Left lung (tissue), 10 donors: ENCODE results near the gene OR51F2. TPM values are rescaled to one million over a fixed set of nuclear protein-coding genes. Genes with fewer than 3 reads are reported as not detected.

Experiments
- ATAC-seq: fragments of 200-7000 bp; cut with Tn5 transposase; one replicate; pipeline ENCODE4 v1.9.1; 2020; ENCODE audit warnings: moderate library complexity
- DNase-seq, 4 donors: peaks; one replicate each; pipeline ENCODE4 v3.0.0-alpha.2; 2013 to 2020
- H3K27ac ChIP-seq, 2 donors: fragments of 200-600 bp; sonication (generic) in 1 of 2; one replicate each; pipeline versions ENCODE4 v1.5.0 to v1.8.0; 2020 to 2021
- H3K27me3 ChIP-seq, 2 donors: fragments of 200-600 bp; sonication (generic) in 1 of 2; one replicate each; pipeline versions ENCODE4 v1.5.0 to v1.8.0; 2020 to 2021
- H3K36me3 ChIP-seq, 2 donors: fragments of 200-600 bp; sonication (generic) in 1 of 2; one replicate each; pipeline versions ENCODE4 v1.5.0 to v1.8.0; 2020 to 2021
- H3K4me1 ChIP-seq, 2 donors: fragments of 200-600 bp; one replicate each; pipeline ENCODE4 v1.8.0; 2021
- H3K4me3 ChIP-seq, 2 donors: fragments of 200-600 bp; sonication (generic) in 1 of 2; one replicate each; pipeline versions ENCODE4 v1.5.0 to v1.8.0; 2020 to 2021; ENCODE audit warnings: mild to moderate bottlenecking in 1 of 2
- H3K9me3 ChIP-seq, 2 donors: fragments of 200-600 bp; sonication (generic) in 1 of 2; one replicate each; pipeline versions ENCODE4 v1.5.0 to v1.8.0; 2020 to 2021
- CTCF ChIP-seq, 2 donors: fragments of 200-600 bp; sonication (generic) in 1 of 2; IDR thresholded peaks; one replicate each; pipeline versions ENCODE4 v1.5.0 to v1.8.0; 2021; ENCODE audit warnings: antibody characterized with exemption in 2 of 2
- intact Hi-C, 2 donors: fragments of 100-400 bp; cut with DNase I; formaldehyde crosslinking; loops; one replicate each; pipeline versions ENCODE4 v1.11.2 to v1.14.2; 2022
- polyA plus RNA-seq, 6 donors: library from polyadenylated mRNA; unstranded; fragments of 120-200 nt; gene quantifications; one replicate each; pipeline ENCODE4 v1.2.1, GENCODE V29; 2013; ENCODE audit not compliant: insufficient read length in 6 of 6
- total RNA-seq, 2 donors: library from RNA; stranded (reverse); fragmentation: NEBNext Ultra II Directional; extraction: Animal tissue kit (Norgen Biotek cat#: 25700); gene quantifications; one replicate each; pipeline ENCODE4 v1.2.1, GENCODE V29; 2021
- donor health status: DM: no; HTN: yes; CAD: no.
- donor health status: DM: no; HTN: no; CAD: no.

OR51F2 gene
- total and polyA plus RNA-seq, 8 donors: not detected

- Histone ChIP-seq H3K27me3 (no peaks in the 10 kb centered on the region), H3K27ac (no peak overlapping the region), H3K4me1 (no peaks in the 10 kb centered on the region), H3K9me3 (no peaks in the 10 kb centered on the region), H3K36me3 (no peaks in the 10 kb centered on the region), H3K4me3 (no peak overlapping the region)
- TF ChIP-seq CTCF (IDR thresholded peaks at IDR 0.05): no peak
- DNase-seq (no peak), ATAC-seq (no peak)
- intact Hi-C loops: no loop called here
These were observed 41.5 kb downstream of the OR51F2 start for GRCh38 chr11:4862447-4863236.

GRCh38 chr11:4863876-4864275 is 42.8 kb downstream of the OR51F2 start:
- TF ChIP-seq CTCF (IDR thresholded peaks at IDR 0.05): no peak
- intact Hi-C loops: no loop called here
- Histone ChIP-seq H3K27ac (no peak overlapping the region), H3K4me3 (no peak overlapping the region), H3K27me3 (no peaks in the 10 kb centered on the region), H3K4me1 (no peaks in the 10 kb centered on the region), H3K36me3 (no peaks in the 10 kb centered on the region), H3K9me3 (no peaks in the 10 kb centered on the region)
- no peak for DNase-seq
- ATAC-seq: no peak

- Histone ChIP-seq H3K4me3 (no peak overlapping the region), H3K4me1 (no peaks in the 10 kb centered on the region), H3K36me3 (no peaks in the 10 kb centered on the region), H3K27ac (no peak overlapping the region), H3K27me3 (no peaks in the 10 kb centered on the region), H3K9me3 (no peaks in the 10 kb centered on the region)
- intact Hi-C loops: no loop called here
- TF ChIP-seq CTCF (IDR thresholded peaks at IDR 0.05): no peak
- DNase-seq (no peak), ATAC-seq (no peak)
These were observed 44.7 kb downstream of the OR51F2 start for GRCh38 chr11:4865855-4866254.

Other genes with a start within 250 kb of the OR51F2 start
- gene OR52I2, start 239.6 kb upstream of the OR51F2 start, total RNA-seq: not detected
- gene OR52I2, start 239.6 kb upstream of the OR51F2 start, polyA plus RNA-seq: under 1 TPM in 4 of 6 donors, not detected in 2; 0.03 to 0.07 (median 0.03) TPM
- gene OR52I1, start 227.3 kb upstream of the OR51F2 start, total RNA-seq: not detected
- gene OR52I1, start 227.3 kb upstream of the OR51F2 start, polyA plus RNA-seq: under 1 TPM in 5 of 6 donors, not detected in 1; 0.08 to 0.14 (median 0.11) TPM
- gene TRIM68, start 213.1 kb upstream of the OR51F2 start, total RNA-seq: 10 to 100 TPM; 12.5 to 14.1 TPM
- gene TRIM68, start 213.1 kb upstream of the OR51F2 start, polyA plus RNA-seq: 10 to 100 TPM; 17.9 to 23.6 (median 19.0) TPM
- gene OR51D1, start 183.8 kb upstream of the OR51F2 start, total RNA-seq: not detected
- gene OR51D1, start 183.8 kb upstream of the OR51F2 start, polyA plus RNA-seq: not detected
- gene OR51E1, start 177.3 kb upstream of the OR51F2 start, total RNA-seq: not detected
- under 1 TPM; 0.06 to 0.50 (median 0.33) TPM for gene OR51E1, start 177.3 kb upstream of the OR51F2 start, polyA plus RNA-seq
- not detected for gene OR51E2, start 123.5 kb upstream of the OR51F2 start, total RNA-seq
- under 1 TPM in 5 of 6 donors, not detected in 1; 0.08 to 0.18 (median 0.15) TPM for gene OR51E2, start 123.5 kb upstream of the OR51F2 start, polyA plus RNA-seq
- not detected for gene MMP26, start 116.5 kb upstream of the OR51F2 start, total RNA-seq
- gene MMP26, start 116.5 kb upstream of the OR51F2 start, polyA plus RNA-seq: not detected
- gene OR51F1, start 51.4 kb upstream of the OR51F2 start, total RNA-seq: not detected
- gene OR51F1, start 51.4 kb upstream of the OR51F2 start, polyA plus RNA-seq: not detected
- gene OR52R1, start 16.9 kb upstream of the OR51F2 start, total RNA-seq: not detected
- gene OR52R1, start 16.9 kb upstream of the OR51F2 start, polyA plus RNA-seq: not detected
- gene OR51S1, start 27.9 kb downstream of the OR51F2 start, total RNA-seq: not detected
- not detected for gene OR51S1, start 27.9 kb downstream of the OR51F2 start, polyA plus RNA-seq
- gene OR51T1, start 60.6 kb downstream of the OR51F2 start, total RNA-seq: not detected
- gene OR51T1, start 60.6 kb downstream of the OR51F2 start, polyA plus RNA-seq: not detected
- gene OR51A7, start 82.5 kb downstream of the OR51F2 start, total RNA-seq: not detected
- not detected for gene OR51A7, start 82.5 kb downstream of the OR51F2 start, polyA plus RNA-seq
- not detected for gene OR51G2, start 98.0 kb downstream of the OR51F2 start, total RNA-seq
- not detected for gene OR51G2, start 98.0 kb downstream of the OR51F2 start, polyA plus RNA-seq
- not detected for gene OR51G1, start 103.0 kb downstream of the OR51F2 start, total RNA-seq
- not detected for gene OR51G1, start 103.0 kb downstream of the OR51F2 start, polyA plus RNA-seq
- gene OR51A4, start 126.3 kb downstream of the OR51F2 start, total RNA-seq: not detected
- not detected for gene OR51A4, start 126.3 kb downstream of the OR51F2 start, polyA plus RNA-seq
- gene OR51A2, start 134.4 kb downstream of the OR51F2 start, total RNA-seq: not detected
- not detected for gene OR51A2, start 134.4 kb downstream of the OR51F2 start, polyA plus RNA-seq
- not detected for gene OR51L1, start 173.5 kb downstream of the OR51F2 start, total RNA-seq
- gene OR51L1, start 173.5 kb downstream of the OR51F2 start, polyA plus RNA-seq: under 1 TPM in 5 of 6 donors, not detected in 1; 0.01 to 0.06 (median 0.03) TPM
- not detected for gene OR52J3, start 225.2 kb downstream of the OR51F2 start, total RNA-seq
- not detected for gene OR52J3, start 225.2 kb downstream of the OR51F2 start, polyA plus RNA-seq
- gene OR52E2, start 238.3 kb downstream of the OR51F2 start, total RNA-seq: not detected
- not detected for gene OR52E2, start 238.3 kb downstream of the OR51F2 start, polyA plus RNA-seq
- not detected for gene OR52E1, start 248.3 kb downstream of the OR51F2 start, total RNA-seq
- not detected for gene OR52E1, start 248.3 kb downstream of the OR51F2 start, polyA plus RNA-seq